C4-2B (cell line): ENCODE results near the gene INTS14.

Experiments used
- H3K27ac ChIP-seq: fragments of 450-650 bp; 2 replicates; pipeline ENCODE4 v1.5.1; 2017
- ZFX ChIP-seq: fragments of 450-650 bp; IDR thresholded peaks from 2 replicates; pipeline ENCODE4 v1.6.1; 2017
- TF ChIP-seq, protein P1 (sequence below): fragments of 450-650 bp; conservative IDR thresholded peaks from 2 replicates; pipeline ENCODE4 v1.5.1; 2017; ENCODE audit warnings: mild to moderate bottlenecking

Gene INTS14

DNA sequence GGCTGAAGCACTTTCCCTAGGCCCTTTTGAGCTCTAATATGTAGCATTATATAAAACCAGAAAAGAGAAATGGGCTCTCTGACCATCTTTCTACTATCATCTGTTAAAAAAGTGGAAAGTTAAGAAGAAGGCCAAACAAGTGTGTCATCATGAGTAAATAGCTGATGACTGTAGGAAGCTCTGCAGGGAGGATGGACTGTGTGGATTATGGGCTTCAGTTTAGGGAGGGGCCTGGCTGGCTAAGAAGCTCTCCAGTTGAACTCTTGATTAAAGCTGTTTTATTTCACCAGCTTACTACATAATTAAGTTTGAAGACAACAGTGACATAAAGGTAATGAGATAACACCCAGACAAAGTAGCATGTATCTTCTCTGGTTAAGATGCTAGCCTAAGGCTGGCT is 30.6 kb downstream of the INTS14 start:
- TF ChIP-seq, protein P1, sequence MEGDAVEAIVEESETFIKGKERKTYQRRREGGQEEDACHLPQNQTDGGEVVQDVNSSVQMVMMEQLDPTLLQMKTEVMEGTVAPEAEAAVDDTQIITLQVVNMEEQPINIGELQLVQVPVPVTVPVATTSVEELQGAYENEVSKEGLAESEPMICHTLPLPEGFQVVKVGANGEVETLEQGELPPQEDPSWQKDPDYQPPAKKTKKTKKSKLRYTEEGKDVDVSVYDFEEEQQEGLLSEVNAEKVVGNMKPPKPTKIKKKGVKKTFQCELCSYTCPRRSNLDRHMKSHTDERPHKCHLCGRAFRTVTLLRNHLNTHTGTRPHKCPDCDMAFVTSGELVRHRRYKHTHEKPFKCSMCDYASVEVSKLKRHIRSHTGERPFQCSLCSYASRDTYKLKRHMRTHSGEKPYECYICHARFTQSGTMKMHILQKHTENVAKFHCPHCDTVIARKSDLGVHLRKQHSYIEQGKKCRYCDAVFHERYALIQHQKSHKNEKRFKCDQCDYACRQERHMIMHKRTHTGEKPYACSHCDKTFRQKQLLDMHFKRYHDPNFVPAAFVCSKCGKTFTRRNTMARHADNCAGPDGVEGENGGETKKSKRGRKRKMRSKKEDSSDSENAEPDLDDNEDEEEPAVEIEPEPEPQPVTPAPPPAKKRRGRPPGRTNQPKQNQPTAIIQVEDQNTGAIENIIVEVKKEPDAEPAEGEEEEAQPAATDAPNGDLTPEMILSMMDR = no peak
- TF ChIP-seq ZFX = no peak
- no peak overlapping the region for H3K27ac ChIP-seq

DNA sequence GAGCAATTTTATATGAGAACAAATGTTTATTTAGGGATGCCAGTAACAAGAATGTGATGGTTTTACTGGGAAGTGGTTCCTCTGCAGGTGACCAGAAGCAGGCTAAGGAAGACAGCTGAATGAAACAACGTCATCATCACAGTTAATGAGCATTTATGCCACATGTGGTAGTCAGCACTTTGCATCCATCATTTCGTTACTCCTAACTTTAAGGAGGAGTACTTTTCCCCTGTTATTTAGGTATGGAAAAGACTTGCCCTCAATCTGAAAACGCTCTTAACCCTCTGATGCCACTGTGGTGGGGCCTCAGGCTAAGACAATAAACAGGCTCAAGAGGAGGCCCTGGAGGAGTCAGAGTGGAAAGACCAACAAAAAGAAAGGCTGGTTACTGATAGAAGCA is 31.2 kb downstream of the INTS14 start:
- TF ChIP-seq ZFX = no peak
- TF ChIP-seq, protein P1 = no peak

DNA sequence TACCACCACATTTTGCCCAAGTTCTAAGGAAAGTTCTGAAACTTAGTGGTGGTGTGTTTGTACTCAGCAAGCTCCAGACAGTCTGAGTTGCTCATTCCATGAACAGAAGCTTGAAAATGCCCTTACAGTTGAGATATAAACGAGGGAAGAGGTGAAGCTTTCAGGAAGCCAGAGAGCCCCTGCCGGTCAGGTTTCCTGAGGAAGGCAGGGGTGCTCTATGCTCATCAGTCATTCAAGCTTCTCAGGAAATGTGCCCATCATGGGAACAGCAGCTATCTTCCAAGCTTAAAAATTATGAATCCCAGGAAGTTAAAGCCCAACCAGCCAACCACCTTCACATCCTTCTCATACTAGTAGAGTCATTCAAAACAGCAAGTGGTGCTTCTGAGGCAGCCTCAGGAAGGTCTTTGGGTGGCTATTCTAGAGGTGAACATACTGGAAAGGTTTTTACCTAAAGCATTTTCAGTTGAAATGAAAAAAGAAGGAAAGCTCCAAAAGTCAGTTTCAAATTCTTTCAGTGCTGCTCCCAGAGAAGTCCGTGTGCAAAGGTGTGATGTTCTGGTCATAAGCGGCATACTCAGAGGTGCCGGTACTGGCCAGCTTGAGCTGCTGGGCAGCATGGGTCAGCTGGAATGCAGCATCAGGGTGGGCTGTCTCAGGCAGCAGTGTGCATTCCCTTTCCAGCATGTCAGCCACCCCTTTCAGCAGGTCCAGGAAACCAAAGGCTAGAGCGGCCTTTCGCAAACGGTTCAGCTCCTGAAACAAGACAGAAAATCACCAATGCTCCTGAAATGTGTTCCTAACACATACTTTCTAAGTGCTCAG is 31.8 kb downstream of the INTS14 start:
- TF ChIP-seq, protein P1 = no peak
- TF ChIP-seq ZFX = no peak
- H3K27ac ChIP-seq = no peak overlapping the region

More for the DNA sequence above, 31.2 kb downstream of the INTS14 start:
- no peak overlapping the region for H3K27ac ChIP-seq

DNA sequence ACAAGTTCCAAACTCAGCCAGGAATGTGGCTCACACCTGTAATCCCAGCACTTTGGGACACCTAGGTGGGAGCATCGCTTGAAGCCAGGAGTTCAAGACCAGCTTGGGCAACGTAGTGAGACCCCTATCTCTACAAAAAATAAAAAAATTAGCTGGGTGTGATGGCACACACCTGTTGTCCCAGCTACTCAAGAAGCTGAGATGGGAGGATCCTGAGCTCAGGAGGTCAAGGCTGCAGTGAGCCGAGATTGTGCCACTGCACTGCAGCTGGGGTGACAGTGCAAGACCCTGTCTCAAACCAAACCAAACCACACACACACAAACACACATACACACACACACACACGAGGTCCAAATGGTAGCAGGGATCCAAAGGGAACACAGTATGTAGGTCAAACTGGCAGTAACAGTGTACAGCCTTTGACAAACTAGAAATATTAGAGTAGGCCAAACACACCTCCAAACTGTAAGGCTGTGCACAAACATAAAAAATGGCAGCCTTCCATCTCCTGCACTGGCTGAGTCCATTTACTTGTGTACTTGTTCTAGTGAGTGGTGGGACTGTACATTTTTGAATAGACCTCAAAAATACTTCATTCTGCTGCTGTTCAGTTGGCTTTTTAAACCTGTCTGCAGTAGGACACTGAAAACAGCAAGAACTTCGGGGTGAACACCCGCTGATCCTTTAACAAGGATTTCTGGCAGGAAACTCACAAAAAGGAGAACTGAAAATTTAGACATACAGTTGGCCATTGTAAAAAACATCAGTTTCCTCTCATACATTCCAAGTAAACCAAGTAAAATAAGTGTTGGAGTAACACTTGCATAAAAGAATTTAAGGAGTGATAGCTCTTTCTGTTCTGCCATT is 33.6 kb downstream of the INTS14 start:
- no peak for TF ChIP-seq ZFX
- TF ChIP-seq, protein P1 = no peak
- H3K27ac ChIP-seq = no peak overlapping the region

DNA sequence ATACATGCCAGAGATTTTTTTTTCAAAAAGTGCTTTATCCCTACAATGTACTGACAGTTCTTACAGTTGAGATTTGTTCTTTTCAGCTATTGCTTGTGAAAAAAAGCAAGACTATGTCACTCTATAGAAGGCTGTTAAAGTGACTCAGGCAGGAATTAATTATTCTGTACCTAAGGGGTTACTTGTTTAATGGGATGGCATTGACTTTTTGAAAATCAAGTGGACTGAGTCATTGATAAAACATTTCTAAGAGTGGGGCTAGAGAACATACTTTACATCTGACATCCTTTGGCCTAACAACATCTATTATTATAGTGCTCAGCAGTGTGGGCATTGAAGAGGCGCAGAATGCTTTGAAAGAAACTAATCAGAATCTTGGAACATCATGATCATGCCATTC is 34.3 kb downstream of the INTS14 start:
- TF ChIP-seq, protein P1 = no peak
- no peak overlapping the region for H3K27ac ChIP-seq

DNA sequence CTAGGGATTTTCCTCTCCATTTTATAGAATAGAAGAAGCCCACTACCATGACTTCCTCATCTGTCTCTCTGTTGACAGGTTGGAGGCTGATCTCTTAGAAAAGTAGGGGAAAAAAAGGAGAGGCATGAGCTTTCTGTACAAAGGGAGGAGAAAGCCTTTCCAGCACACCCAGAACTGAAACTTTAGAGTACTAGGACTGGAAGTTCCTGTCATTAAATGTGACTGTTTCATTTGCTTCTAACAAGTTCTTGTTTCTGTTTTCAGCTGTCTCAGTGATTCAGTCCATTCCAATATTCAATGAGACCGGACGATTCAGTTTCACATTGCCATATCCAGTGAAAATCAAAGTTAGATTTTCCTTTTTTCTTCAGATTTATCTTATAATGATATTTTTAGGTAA is 39.0 kb downstream of the INTS14 start:
- TF ChIP-seq ZFX = no peak
- TF ChIP-seq, protein P1 = no peak
- no peak overlapping the region for H3K27ac ChIP-seq

DNA sequence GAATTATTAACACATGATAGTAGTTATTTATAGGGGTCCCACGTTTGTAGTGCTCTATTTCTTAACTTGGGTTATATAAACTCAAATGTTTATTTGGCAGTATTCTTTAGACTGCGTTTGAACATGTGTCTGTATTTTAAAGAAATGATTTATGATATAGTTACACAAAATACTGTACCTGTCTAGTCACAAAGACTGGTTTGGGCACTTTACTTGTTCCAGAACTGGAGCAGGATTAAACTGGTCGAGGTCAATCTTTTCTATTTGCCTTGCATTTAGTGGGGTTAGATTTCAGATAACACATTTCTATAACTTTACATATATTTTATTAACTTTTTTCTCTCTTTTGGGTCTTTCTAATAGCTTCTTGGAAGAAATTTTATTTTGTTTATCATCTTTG is 41.2 kb downstream of the INTS14 start:
- TF ChIP-seq, protein P1 = no peak
- no peak for TF ChIP-seq ZFX
- peak overlapping the region; percentile 45; the same call in 1 of the 2 replicates for H3K27ac ChIP-seq
